ENCODE results near the gene SRBD1.

DNA sequence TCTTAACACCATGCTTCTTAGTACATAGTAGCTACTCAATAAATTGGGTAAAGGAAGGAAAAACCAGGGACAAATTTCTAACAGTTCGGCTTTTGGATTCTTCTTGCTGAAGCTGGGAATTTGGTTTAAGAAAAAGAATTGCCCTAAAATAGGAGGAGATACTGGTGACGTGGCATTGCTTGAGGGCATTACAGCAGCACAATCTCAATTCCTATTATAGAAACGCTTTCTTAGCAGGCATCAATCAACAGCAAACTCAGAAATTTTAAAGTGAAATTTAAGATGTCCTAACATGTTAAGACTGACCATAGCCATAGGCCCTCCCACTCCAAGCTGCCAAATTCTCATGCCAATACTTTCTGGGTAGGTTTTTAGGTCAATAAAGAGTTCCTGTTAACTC is 169.5 kb downstream of the SRBD1 start:
- TF ChIP-seq POLR2A (IDR thresholded peaks at IDR 0.05) = no peak
- no peak for TF ChIP-seq CTCF (IDR thresholded peaks at IDR 0.05)

Measured in lower leg skin (tissue), 3 donors.